T-helper 2 cell (primary cell): ENCODE data around the gene UCN.
"Not testable (repeated sequence)": the region's sequence is repeated elsewhere in the genome, so short reads cannot be mapped to it uniquely, and the experiment has no call there.

Experiments used
- DNase-seq, 5 experiments: peaks; one replicate each; pipeline versions ENCODE4 v3.0.0 to v3.0.0-alpha.2; 2012 to 2022

UCN gene

DNA sequence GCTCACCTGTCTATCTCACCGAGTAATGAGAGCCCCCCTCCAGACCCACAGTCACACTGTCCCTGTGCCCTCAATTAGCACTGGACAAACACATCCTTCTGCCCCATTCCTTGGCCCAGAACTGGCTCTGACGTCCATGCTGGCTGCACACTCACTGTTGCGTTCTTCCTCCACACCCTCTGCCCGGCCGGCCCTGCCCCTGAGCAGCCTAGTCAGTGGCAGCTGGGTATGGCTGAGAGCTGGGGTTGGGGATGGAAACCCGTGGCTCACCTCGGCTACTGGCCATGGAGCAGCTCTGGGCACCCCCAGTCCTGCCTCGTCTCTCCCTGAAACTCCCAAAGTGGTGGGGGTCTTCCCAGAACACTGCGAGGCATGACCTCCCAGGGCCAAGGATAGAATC is 6.5 kb upstream of the UCN start:
- DNase-seq: no peak

DNA sequence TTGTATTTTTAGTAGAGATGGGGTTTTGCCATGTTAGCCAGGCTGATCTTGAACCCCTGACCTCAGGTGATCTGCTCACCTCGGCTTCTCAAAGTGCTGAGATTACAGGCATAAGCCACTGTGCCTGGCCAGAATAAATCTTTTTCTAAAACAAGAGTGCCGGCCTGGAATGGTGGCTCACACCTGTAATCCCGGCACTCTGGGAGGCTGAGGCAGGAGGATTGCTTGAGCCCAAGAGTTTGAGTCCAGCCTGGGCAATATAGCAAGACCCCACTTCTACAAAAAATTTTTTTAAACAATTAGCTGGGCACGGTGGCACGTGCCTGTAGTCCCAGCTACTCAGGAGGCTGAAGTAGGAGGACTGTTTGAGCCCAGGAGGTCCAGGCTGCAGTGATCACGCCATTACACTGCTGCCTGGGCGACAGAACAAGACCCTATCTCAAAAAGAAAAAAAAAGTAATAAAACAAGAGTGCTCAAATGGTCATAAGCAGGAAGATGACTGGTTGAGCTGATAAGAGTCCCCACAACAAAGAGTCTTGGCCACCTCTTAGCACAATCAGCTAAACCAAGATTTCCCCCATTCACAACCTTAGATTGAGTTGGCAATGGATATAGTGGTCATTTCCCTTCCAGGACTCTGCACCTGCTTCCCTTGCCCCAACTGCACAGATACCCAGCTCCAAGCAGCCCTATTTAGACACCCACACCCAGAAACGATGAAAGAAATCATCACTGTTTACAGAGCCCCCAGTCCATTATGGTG is 5.8 kb upstream of the UCN start:
- DNase-seq: no peak

DNA sequence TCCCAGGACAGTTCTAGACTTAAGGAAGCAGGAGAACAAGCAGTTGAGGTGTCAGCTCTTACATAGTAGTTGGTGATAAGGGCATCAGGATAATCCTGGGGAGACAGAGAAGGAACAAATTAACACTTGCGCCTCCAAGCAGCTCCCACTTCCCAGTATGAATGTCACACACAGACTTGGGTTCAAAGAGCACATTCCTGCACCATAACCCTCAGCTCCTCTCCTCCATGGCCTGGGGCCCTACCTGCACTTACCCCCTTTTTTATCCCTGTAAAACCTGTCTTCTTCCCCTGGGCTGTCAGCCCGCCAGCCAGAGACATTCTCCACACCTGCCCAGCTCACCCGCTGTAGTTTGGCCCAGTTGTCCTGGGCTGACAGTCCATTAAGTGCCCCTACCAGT is 3.9 kb upstream of the UCN start:
- no peak for DNase-seq

DNA sequence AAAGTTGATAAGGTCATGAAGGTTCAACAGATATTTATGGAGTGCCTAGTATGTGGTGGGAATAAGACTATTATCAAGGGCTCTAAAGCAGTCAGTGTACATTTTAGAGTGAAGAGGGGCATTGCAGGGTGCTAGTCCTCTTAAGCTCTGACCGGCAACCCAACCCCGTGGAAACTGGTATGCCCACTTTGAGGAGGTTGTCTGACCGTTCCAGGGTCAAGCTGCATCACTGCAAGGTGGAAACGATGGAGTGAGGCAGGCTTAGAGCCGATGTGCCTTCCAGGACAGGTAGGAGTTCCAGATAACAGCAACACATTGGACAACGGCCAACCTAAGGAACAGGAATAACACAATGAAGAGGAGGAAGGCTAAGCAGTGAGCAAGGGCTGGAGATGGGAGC is 1.4 kb upstream of the UCN start:
- DNase-seq: no peak

DNA sequence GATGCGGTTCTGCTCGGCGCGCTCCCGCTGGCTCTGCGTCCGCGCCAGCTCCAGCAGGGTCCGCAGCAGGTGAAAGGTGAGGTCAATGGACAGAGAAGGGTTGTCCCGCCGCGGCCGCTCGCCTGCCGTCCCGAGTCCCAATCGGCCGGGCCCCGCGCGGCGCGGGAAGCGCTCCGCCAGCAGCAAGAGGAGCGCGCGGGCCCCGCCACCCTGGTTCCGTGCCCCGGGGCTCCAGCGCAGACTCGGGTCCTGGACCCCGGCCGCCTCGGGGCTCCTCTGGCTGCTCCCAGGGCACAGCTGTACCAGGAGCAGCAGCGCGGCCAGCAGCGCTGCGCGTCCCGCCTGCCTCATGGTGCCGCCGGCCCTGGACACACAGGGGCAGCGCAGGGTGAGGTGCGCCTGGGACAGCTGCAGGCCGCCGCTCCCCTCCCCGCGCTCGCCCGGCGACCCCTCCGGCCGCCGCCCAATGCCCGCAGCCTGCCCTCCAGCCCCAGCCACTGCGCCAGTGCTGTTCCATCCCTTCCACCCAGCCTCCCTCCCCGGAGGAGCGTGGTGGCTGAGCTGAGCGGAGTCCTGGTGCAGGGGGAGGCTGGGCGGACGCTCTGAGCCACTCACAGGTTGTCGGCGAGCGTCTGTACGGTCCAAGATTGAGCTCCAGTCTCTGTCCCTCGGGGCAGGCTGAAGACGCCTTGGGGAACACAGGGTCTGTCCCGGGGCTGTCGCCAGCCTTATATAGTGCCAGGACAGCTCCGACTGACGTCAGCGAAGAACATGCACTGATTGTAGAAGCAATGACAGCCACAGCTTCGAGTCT is 493 bp downstream of the UCN start:
- no peak for DNase-seq

DNA sequence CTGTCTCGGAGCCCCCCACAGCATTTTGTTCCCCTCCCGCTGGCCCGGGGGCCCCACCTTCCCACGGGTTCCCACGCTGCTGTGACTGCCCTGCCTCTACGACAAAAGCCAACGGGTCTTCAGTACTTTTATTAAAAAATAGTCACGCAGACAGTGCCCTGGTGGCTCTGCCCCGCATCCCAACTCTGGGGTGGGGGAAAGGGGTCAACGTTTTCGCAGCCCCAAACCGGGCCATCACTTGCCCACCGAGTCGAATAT is 1.0 kb downstream of the UCN start:
- DNase-seq: no peak

DNA sequence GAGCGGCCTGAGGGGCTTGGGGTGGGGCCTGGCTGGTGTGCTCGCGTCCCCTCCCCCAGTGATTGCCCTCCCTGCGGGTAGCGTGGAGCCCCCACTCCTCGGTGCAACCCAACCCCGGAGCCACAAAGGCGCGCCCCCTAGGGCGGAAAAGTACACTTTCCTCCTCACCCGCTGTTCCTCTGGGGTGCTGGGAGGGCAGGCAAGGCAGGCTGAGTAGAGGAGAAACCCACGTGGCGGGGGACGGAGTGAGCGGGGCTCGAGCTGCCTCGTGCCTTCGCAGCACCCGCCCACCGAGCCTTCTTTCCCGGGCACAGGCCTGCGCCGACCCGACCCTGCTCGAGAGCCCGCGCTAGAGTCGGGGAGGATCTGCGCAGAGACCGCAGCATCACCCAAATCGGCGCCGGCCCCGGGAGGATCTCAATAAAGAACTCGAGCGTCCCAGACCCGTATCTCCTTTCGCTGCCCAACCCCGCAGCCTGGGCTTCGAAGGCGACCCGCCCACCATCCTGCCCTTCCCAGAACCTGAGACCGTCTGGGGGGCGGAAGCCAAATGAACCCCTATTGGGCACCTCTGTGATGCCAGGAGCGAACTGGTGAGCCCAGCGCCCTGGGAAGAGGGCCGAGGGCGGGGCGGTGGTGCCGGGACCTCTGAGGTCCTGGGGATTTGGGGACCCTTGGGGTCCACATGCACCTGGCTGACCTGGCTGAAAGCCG is 1.5 kb downstream of the UCN start:
- peak in 2 of 5 experiments; percentile 19 to 33 for DNase-seq

DNA sequence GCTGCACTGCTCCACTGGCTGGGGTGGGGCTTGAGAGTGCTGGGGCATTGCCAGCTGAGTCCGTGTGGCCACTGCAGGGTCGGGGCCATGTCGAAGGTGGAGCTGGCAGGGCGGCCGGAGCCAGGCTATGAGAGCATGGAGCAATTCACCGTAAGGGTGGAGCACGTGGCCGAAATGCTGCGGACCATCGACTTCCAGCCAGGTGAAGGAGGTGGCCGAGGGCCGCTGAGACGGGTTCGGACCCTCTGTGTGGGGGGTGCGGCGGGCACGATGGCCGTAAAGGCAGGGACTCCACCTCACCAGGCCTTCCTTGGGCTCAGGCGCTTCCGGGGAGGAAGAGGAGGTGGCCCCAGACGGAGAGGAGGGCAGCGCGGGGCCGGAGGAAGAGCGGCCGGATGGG is 2.1 kb downstream of the UCN start:
- DNase-seq: no peak

DNA sequence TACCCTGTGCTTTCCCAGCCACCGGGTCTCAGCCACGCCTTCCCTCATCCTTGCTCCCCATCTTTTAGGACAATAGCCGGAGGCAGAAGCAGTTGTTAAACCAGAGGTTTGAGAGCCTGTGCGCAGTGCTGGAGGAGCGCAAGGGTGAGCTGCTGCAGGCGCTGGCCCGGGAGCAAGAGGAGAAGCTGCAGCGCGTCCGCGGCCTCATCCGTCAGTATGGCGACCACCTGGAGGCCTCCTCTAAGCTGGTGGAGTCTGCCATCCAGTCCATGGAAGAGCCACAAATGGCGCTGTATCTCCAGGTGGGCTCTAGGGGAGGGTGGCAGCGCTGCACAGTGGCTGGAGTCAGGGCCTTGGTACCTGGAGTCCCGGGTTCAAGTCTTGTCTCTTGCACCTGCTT is 2.7 kb downstream of the UCN start:
- no peak for DNase-seq

DNA sequence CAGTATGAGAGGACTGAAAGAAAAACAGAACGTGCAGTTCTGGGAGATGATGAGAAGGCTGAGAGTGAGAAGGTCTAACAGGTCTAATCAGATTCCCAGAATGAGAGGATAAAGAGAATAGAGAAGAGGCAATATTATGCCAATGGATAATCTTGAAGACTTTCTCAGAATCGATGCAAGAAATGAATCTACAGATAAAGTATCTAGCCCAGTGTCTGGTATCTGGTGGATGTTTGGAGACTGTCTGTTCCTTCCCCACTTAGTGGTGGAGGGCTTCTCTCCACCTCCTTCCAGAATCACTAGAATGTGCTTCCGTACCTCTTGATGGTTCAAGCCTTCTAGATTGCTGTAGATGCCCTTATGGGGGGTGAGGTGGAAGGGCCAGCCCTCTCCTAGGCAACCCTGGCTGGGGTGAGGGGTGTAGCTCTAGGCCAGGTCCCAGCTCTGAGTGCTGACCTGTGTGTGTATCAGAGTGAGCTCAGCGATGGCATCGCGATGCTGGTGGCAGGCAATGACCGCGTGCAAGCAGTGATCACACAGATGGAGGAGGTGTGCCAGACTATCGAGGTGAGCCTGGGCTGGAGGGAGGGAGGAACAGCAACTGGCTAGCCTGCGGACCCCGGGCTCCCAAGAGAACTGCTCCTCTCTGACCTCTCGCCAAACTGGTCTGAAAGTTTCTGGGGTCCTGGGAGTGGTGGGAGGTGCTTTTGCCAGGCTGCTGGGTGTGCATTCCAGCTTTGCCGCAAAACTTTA is 3.6 kb downstream of the UCN start:
- no peak for DNase-seq

DNA sequence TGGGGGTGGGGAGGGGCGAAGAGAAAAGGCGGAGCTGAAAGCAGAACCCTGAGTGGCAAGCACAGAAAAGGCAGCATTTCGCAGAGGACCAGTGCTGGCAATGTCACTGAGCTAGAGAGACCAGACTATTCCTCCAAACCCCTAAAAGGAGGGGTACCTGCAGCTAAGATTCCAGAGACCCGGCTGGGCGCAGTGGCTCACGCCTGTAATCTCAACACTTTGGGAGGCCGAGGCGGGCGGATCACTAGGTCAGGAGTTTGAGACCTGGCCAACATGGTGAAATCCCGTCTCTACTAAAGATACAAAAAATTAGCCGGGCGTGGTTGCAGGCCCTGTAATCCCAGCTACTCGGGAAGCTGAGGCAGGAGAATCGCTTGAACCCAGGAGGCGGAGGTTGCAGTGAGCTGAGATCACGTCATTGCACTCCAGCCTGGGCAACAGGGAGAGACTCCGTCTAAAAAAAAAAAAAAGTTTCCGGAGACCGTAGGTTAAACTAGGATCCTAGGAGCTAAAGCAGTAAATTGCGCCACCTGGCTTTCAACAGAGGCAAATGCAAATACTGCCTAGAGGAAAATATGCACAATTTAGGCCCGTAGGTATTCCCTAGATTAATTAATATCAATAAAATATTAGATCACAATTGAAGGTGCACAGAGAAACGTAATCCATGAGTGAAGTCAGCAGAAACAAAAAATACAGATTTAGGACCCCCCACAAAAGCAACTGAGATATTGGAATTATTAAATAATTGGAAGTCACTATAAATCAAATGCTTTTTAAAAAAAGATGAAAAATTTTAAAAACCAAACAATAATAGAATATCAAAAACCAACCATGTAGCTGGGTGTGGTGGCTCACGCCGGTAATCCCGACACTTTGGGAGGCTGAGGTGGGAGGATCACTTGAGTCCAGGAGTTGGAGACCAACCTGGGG is 4.9 kb downstream of the UCN start:
- peak in 3 of 5 experiments; percentile 22 to 69 (median 39) for DNase-seq

DNA sequence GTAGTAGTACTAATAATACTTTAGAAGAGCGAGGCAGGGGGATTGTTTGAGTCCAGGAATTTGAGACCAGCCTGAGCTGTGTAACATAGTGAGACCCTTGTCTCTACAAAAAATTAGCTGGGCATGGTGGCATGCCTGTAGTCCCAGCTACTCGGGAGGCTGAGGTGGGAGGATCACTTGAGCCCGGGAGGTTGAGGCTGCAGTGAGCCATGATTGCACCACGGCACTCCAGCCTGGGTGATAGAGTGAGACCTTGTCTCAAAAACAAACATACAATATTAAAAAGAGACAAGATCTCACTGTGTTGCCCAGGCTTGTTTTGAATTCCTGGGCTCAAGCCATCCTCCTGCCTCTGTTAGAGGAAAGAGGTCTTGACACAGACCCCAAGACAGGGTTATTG is 7.6 kb downstream of the UCN start:
- DNase-seq: not testable (repeated sequence)

DNA sequence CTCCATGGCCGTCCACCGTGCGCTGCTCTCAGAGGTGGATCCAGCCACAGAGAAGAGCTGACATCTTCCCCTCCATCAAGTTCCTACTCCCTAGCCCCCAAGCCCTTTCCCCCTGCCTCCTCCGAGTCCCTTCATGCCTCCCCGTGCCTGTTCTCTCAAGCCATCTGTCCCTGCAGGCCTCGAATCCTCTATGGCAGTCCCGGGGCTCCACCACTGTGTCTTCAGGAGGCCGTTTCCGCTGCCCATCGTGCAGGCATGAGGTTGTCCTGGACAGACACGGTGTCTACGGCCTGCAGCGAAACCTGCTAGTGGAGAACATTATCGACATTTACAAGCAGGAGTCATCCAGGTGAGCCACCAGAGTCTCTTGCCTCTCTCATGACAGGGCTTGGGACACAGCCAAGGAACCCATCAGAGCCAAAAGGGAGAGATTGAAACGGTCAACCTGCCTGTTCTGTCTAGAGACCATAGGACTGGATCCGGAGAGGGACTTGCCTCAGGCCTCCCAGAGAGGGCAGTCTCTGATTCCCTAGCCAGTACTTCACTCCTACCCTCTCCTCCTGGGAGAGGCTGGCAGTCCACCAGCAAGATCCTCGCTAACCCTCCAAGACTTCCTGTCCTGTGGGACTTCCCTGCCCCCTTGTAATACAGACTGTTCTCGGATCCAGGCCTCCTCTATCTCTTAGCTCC is 9.7 kb downstream of the UCN start:
- no peak for DNase-seq

DNA sequence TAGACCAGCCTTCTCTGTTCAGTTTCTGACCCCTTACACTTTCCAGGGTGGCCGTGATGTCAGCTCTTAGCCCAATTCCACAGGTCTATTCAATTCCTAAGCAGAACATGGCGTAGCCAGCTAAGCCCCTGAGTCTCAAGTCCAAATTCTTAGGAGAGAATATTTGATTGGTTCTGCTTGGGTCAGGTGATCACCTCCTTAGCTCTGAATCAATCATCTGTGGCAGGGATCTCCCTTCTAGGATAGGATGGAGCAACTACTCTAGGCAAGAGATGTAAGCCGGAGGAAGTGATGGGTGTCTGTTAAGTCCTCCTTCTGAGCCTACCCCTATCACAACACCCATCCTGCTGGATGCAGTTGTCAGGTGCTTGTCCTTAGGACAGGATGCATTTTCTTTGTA is 11.1 kb downstream of the UCN start:
- no peak for DNase-seq

DNA sequence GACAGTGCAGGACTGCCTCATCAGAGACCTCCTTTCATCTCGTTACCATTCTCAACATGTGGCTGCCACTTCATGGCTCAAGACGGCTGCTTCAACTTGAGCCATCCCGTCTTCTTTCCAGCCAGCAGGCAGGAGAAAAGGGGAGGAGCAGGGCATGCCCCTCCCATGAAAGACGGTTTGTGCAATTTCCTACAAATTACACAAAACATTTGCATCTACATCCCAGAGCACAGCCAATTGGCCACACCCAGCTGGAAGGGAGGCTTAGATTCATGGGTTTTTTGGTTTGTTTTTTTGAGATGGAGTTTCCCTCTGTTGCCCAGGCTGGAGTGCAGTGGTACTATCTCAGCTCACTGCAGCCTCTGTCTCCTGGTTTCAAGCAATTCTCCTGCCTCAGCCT is 11.8 kb downstream of the UCN start:
- DNase-seq: no peak

DNA sequence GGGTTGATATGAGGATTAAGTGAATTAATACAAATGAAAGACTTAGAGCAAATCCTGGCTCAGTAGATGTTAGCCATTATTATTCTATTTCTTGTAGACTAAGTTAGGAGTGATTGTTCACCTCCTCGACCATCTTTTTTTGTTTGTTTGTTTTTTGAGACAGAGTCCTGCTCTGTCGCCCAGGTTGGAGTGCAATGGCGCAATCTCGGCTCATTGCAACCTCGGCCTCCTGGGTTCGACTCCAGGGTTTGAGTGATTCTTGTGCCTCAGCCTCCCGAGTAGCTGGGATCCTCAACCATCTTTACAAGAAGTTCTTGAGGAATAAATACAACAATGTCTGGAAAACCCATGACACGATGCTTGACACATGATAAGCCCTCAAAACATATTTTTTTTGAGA is 13.3 kb downstream of the UCN start:
- DNase-seq: no peak

DNA sequence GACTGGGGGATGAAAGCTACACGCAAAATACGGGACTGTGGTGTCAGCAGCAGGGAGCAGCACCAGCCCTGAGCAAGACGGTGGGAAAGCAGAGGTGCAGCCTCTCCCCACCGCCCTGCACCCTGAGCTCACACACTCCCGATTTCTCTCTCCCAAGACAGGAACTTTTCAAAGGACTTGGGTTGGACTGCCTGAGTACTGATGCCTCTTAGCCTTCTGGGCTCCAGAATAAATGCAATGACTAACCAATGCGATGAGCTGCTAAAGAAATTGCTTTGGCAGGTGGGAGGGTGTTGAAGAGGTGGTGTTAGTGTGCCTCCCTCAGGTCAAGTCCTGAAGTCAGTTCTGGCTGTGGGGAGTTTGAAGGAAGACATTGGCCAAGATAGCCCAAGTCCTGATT is 16.4 kb downstream of the UCN start:
- no peak for DNase-seq

DNA sequence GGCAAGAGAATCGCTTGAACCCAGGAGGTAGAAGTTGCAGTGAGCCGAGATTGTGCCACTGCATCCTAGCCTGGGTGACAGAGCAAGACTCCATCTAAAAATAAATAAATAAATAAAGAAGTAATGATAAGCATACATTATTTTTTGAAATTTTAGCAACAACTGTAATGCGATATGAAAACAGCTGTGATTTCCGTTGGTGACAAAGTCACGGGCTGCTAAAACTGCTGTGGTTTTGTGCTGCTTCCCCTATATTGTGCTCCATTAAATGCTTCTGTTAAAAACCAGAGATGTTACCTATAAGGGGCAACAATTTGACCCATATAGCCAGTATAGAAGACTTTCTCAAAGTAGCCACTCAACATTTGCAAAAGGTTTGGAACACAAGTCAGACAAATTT is 17.7 kb downstream of the UCN start:
- DNase-seq: no peak

DNA sequence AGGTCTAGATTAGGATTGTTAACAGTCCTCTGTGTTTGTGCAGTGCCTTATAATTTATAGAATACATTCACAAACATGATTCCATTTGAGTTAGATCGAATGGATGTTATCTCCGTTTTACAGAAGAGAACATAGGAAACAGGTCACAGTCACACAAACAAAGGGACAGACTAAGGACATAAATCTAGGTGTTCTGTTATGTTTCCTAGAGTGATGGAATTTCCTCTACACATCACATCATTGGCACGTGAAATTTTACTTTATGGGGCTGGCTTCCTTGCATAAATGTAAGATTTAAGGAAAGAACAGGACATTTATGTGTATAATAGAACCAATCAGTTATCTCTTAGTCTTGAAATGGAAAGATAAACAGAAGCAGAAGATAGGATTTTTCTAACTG is 19.6 kb downstream of the UCN start:
- DNase-seq: no peak

DNA sequence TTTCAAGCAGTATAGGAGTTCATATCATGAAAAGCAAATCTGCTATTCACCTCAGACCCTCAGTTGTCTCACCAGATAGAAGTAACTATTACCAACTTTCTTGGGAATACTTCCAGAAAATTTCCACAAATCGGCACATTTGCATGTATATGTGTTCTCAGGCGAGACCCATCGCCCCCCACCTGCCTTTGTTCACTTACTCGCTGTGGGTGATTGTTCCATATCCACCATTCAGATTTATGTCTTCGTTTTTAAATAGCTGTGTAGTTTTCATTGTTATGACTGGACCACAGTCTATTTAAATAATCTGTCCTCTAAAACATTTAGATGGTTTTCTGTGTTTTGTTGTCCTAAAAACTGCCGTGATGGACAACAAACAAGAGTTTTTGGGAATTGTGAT is 22.8 kb downstream of the UCN start:
- no peak for DNase-seq

DNA sequence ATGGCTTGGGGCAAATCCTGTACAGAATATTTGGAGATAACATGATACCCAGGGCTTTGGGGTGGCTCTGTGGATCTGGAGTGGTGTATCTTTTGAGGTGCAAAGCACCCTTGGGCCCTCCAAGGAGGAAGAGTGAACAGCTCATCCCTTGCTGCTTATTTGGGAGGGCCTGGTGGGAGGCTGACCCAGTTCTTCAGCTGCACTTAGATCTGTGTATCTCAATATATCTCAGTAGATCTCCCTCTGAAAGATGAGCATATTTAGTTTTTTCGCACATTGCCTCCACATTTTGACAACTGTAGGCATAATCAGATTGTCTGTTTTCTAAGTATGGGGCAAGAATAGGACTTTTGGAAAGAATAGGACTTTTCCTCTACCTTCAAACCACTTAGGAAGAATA is 23.2 kb downstream of the UCN start:
- DNase-seq: no peak

DNA sequence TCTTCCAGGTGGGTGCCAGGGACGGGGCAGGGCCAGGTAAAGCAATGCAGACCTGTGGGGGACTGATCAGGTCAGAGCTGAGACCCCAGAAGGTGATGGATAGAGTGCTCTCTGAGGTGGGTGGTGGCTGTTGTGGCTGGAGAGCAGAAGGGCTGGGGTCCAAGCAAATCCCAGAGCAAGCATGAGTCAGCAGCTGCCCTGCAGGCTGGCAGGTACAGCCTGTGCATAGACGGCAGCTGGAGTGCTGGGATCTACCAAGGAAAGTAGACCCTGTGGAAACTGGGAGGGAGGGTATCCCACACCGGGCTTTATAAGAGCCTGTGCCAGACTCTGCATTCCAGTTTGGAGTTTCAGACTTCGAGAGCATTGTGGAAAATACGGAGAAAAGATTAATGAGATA is 25.4 kb downstream of the UCN start:
- DNase-seq: no peak
